Measurements from ENCODE around the gene PTPRD. TPM values are rescaled to one million over a fixed set of nuclear protein-coding genes. Genes with fewer than 3 reads are reported as not detected.

The PTPRD gene
- total RNA-seq, 1 donor from 2014 or later, result 136 TPM

DNA sequence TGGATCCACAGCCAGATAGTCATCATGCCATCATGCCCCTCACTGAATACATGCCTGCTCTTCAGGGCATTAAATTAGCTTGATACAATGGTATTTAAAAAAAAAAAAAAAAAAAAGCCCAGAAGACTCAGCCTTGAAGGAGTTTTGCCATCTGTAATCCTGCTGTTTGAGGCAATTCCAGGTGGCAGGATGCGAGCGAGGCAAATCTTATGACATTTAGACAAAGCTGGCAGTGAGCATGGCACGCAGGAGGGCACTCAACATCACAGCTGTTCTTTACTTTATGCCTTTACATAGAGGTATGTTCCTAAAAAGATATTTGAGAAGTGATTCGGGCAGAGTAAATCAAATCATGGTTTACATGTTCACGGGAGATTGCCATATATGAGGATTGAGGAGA, 2121.2 kb downstream of the PTPRD start:
- Histone ChIP-seq H3F3A (ENCODE audit: low read depth) (peaks cover 11% of the 10 kb centered on the region), H3K4me3 (no peak overlapping the region), H3K27me3 (no peaks in the 10 kb centered on the region), H4K20me1 (ENCODE audit: low read depth) (peaks cover 6% of the 10 kb centered on the region), H3K27ac (no peak overlapping the region), H3K4me1 (peaks cover 9% of the 10 kb centered on the region), H3K79me2 (ENCODE audit: low read depth) (no peaks in the 10 kb centered on the region), H3K9me3 (ENCODE audit: low read depth) (no peaks in the 10 kb centered on the region), H3K36me3 (no peaks in the 10 kb centered on the region), H3K9ac (no peak overlapping the region), H3K4me2 (peak overlapping the region; percentile 15), H2AFZ (replicated peaks) (no peak overlapping the region)
- Mint-ChIP-seq H3K4me1 (peaks cover 9% of the 10 kb centered on the region), H3K27ac (no peak overlapping the region), H3K36me3 (peaks cover 38% of the 10 kb centered on the region), H3K4me3 (no peak overlapping the region), H3K9me3 (no peaks in the 10 kb centered on the region), H3K27me3 (ENCODE audit: insufficient read depth, low read depth) (no peaks in the 10 kb centered on the region)
- no peak for DNase-seq (ENCODE audit: low spot score)
- no peak for TF ChIP-seq CTCF (IDR thresholded peaks at IDR 0.05)
- TF ChIP-seq EZH2phosphoT487 (IDR thresholded peaks at IDR 0.05), result no peak
- no peak for TF ChIP-seq EZH2 (IDR thresholded peaks at IDR 0.05)

DNA sequence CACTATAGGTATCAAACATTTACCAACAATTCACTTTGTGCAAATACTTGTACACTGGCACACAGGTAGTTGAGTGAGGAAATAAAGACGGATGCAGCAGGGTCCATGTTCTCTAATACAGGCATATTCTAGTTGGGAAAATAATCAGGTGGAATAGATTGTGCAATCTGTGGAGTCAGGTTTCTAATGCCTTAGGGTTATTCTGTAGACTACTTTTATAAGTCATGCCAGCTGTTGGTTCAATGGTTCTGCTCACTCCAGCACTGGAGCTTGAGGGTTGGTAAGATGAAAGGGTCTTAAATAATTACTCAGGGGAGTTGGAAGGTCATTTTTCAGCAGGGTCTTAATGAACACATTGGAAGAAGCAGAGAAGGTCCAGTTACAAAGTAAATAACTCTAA, 2123.0 kb downstream of the PTPRD start:
- Mint-ChIP-seq H3K27me3 (ENCODE audit: insufficient read depth, low read depth) (no peaks in the 10 kb centered on the region), H3K27ac (no peak overlapping the region), H3K4me1 (peaks cover 9% of the 10 kb centered on the region), H3K4me3 (no peak overlapping the region), H3K9me3 (no peaks in the 10 kb centered on the region), H3K36me3 (peaks cover 46% of the 10 kb centered on the region)
- H3K9ac ChIP-seq, result no peak overlapping the region
- no peaks in the 10 kb centered on the region for H3K27me3 ChIP-seq
- no peak overlapping the region for H3K27ac ChIP-seq
- peaks cover 9% of the 10 kb centered on the region for H3K4me1 ChIP-seq
- H3K4me2 ChIP-seq, result no peak overlapping the region
- H3K79me2 ChIP-seq (ENCODE audit: low read depth), result no peaks in the 10 kb centered on the region
- no peak for DNase-seq (ENCODE audit: low spot score)
- no peaks in the 10 kb centered on the region for H3K9me3 ChIP-seq (ENCODE audit: low read depth)
- peaks cover 11% of the 10 kb centered on the region for H3F3A ChIP-seq (ENCODE audit: low read depth)
- H3K4me3 ChIP-seq, result no peak overlapping the region
- H3K36me3 ChIP-seq, result no peaks in the 10 kb centered on the region
- H4K20me1 ChIP-seq (ENCODE audit: low read depth), result peaks cover 6% of the 10 kb centered on the region
- H2AFZ ChIP-seq (replicated peaks), result no peak overlapping the region
- TF ChIP-seq EZH2phosphoT487 (IDR thresholded peaks at IDR 0.05), result no peak
- TF ChIP-seq EZH2 (IDR thresholded peaks at IDR 0.05), result no peak
- no peak for TF ChIP-seq CTCF (IDR thresholded peaks at IDR 0.05)

GRCh38 chr9:8486095-8486494, 2126.7 kb downstream of the PTPRD start:
- Mint-ChIP-seq H3K36me3 (peaks cover 45% of the 10 kb centered on the region), H3K9me3 (no peaks in the 10 kb centered on the region), H3K27me3 (ENCODE audit: insufficient read depth, low read depth) (no peaks in the 10 kb centered on the region), H3K4me3 (no peak overlapping the region), H3K27ac (no peak overlapping the region), H3K4me1 (peaks cover 5% of the 10 kb centered on the region)
- no peaks in the 10 kb centered on the region for H3K4me1 ChIP-seq
- DNase-seq (ENCODE audit: low spot score), result peak; percentile 72
- no peaks in the 10 kb centered on the region for H3K79me2 ChIP-seq (ENCODE audit: low read depth)
- no peaks in the 10 kb centered on the region for H3F3A ChIP-seq (ENCODE audit: low read depth)
- no peaks in the 10 kb centered on the region for H3K36me3 ChIP-seq
- TF ChIP-seq CTCF (IDR thresholded peaks at IDR 0.05) (peak; percentile 62), EZH2phosphoT487 (IDR thresholded peaks at IDR 0.05) (no peak)
- H3K27me3 ChIP-seq, result no peaks in the 10 kb centered on the region
- no peaks in the 10 kb centered on the region for H4K20me1 ChIP-seq (ENCODE audit: low read depth)
- H2AFZ ChIP-seq (replicated peaks), result no peak overlapping the region
- no peak overlapping the region for H3K4me2 ChIP-seq
- no peak overlapping the region for H3K27ac ChIP-seq
- H3K4me3 ChIP-seq, result no peak overlapping the region
- no peak overlapping the region for H3K9ac ChIP-seq
- H3K9me3 ChIP-seq (ENCODE audit: low read depth), result no peaks in the 10 kb centered on the region

Measured in neural progenitor cell (in vitro differentiated cells).